ENCODE data around the gene CD7. TPM values are rescaled to one million over a fixed set of nuclear protein-coding genes. Genes with fewer than 3 reads are reported as not detected.

CD7 gene
- total RNA-seq, 4 donors from 2014 or later, result 11.6 to 15.4 (median 15.2) TPM; not detected in 1

DNA sequence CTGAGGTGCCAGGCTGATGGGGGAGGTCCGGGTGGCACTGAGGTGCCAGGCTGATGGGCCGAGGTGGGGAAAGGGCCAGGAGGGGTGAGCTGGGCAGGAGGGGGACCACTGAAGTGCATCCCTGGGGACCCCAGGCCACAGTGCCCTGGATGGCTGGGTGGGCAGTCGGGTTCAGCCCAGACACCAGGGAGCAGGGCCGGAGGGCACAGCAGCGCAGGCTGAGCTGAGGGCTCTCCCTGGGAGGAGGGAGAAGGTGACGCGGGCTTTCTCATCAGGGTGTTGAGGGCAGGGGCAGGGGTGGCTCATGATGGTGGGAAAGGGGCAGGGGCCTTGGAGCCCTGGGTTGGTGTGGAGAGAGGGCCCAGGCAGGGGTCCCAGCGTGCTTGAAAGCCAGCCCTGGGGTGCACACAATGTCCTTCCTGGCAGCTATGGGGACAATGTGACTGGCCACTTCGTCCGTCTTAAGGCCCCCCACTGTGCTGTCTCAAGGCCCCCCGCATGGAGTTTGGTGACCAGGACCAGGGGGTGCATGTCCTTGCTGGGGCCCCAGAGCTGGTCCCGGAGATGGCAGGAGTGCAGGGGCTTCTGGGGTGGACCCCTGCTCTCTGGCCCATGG lies 16.0 kb downstream of the CD7 start:
- peak overlapping the region in 1 of 4 donors; percentile 16 for H3K4me3 ChIP-seq
- H3K4me1 ChIP-seq, result peaks cover 3 to 45% (median 41%) of the 10 kb centered on the region in 4 donors
- TF ChIP-seq POLR2A (IDR thresholded peaks at IDR 0.05), result no peak
- TF ChIP-seq CTCF (IDR thresholded peaks at IDR 0.05), result no peak
- H3K36me3 ChIP-seq, result no peaks in the 10 kb centered on the region
- H3K27me3 ChIP-seq, result no peaks in the 10 kb centered on the region
- no peaks in the 10 kb centered on the region for H3K9me3 ChIP-seq
- DNase-seq, result no peak
- peak overlapping the region in 3 of 4 donors; percentile 18 to 75 (median 73) for H3K27ac ChIP-seq

DNA sequence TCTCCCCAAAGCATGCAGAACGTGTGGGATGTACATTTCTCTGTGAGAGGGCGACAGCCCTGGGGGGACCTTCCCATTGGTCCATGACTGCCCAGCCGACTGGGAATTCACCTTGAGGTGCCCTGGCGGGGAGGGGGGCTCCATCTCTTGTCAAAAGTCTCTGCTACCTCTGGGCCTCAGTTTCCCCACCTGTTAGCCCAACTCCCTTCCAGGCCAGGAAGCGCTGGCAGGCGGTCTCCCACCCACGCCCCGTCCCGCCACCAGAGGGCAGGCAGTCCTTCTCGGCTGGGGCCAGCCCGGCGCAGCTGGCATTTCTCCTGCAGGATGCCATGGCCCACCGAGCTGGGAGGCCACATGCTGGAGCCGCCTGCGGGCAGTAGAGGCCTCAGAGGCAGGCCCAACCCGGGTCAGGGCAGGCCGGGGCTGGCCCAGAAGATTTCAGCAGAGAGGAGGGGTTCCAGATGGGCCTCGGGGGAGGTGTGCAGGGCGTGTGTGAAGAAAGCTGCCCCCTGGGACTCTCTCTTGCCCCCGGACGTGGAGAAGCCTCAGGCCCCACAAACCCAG lies 16.6 kb downstream of the CD7 start:
- DNase-seq, result peak; percentile 86 to 91 (median 89)
- TF ChIP-seq POLR2A (IDR thresholded peaks at IDR 0.05) (no peak), CTCF (IDR thresholded peaks at IDR 0.05) (peak; percentile 85 to 90 (median 86))
- Histone ChIP-seq H3K27me3 (no peaks in the 10 kb centered on the region), H3K4me1 (peaks cover 3 to 51% (median 42%) of the 10 kb centered on the region in 4 donors), H3K9me3 (no peaks in the 10 kb centered on the region), H3K27ac (peak overlapping the region in 1 of 4 donors; percentile 75), H3K36me3 (no peaks in the 10 kb centered on the region), H3K4me3 (no peak overlapping the region)

DNA sequence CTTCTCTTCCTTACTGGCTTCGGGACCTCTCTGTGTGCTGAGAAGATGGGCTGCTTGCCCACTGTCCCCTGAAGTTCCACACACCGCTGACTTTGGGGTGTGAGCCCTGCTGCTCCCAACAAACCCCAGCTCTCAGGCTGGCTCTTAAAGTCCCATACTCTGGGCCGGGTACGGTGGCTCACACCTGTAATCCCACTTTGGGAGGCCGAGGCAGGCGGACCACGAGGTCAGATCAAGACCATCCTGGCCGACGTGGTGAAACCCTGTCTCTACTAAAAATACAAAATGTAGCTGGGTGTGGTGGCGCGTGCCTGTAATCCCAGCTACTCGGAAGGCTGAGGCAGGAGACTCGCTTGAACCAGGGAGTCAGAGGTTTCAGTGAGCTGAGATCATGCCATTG lies 17.2 kb downstream of the CD7 start:
- DNase-seq, result no peak
- peak overlapping the region in 1 of 4 donors; percentile 75 for H3K27ac ChIP-seq
- no peaks in the 10 kb centered on the region for H3K9me3 ChIP-seq
- H3K36me3 ChIP-seq, result no peaks in the 10 kb centered on the region
- H3K27me3 ChIP-seq, result no peaks in the 10 kb centered on the region
- no peak for TF ChIP-seq POLR2A (IDR thresholded peaks at IDR 0.05)
- TF ChIP-seq CTCF (IDR thresholded peaks at IDR 0.05), result no peak
- H3K4me3 ChIP-seq, result no peak overlapping the region
- peaks cover 3 to 54% (median 42%) of the 10 kb centered on the region in 4 donors for H3K4me1 ChIP-seq

- no peaks in the 10 kb centered on the region for H3K9me3 ChIP-seq
- no peaks in the 10 kb centered on the region for H3K36me3 ChIP-seq
- H3K4me3 ChIP-seq, result no peak overlapping the region
- peaks cover 3 to 62% (median 42%) of the 10 kb centered on the region in 4 donors for H3K4me1 ChIP-seq
- H3K27ac ChIP-seq, result peak overlapping the region; percentile 98 to 100 (median 99)
- DNase-seq, result no peak
- TF ChIP-seq CTCF (IDR thresholded peaks at IDR 0.05) (no peak), POLR2A (IDR thresholded peaks at IDR 0.05) (no peak)
- no peaks in the 10 kb centered on the region for H3K27me3 ChIP-seq
Measured at GRCh38 chr17:82299452-82299851, 18.0 kb downstream of the CD7 start.

GRCh38 chr17:82298538-82299421 lies 18.6 kb downstream of the CD7 start:
- Histone ChIP-seq H3K27me3 (no peaks in the 10 kb centered on the region), H3K9me3 (no peaks in the 10 kb centered on the region), H3K4me3 (peak overlapping the region; percentile 45 to 66 (median 52)), H3K4me1 (peaks cover 3 to 68% (median 40%) of the 10 kb centered on the region in 4 donors), H3K36me3 (no peaks in the 10 kb centered on the region), H3K27ac (peak overlapping the region; percentile 98 to 100 (median 99))
- TF ChIP-seq CTCF (IDR thresholded peaks at IDR 0.05) (no peak), POLR2A (IDR thresholded peaks at IDR 0.05) (peak in 1 of 2 donors; percentile 4)
- DNase-seq, result peak in 1 of 3 donors; percentile 55
